ACC112 (cell line): ENCODE data around the gene CCL4.
A peak's percentile ranks its signal among the peaks of the same experiment; 100 is the strongest.

Experiments
- H2AFZ ChIP-seq: fragments of 200-600 bp; sonication (generic); one replicate; pipeline ENCODE4 v1.6.0; 2017; ENCODE audit warnings: antibody characterized with exemption, low read length; ENCODE audit not compliant: unreplicated experiment
- H3K27ac ChIP-seq: fragments of 200-600 bp; sonication (generic); 2 replicates; pipeline ENCODE4 v1.5.1; 2014; ENCODE audit warnings: low read depth, mild to moderate bottlenecking, antibody characterized with exemption, low read length, moderate library complexity
- H3K27me3 ChIP-seq: fragments of 200-600 bp; sonication (generic); 2 replicates; pipeline ENCODE4 v1.6.1; 2014; ENCODE audit warnings: mild to moderate bottlenecking, antibody characterized with exemption, low read length, moderate library complexity, mixed read lengths; ENCODE audit not compliant: insufficient read depth
- H3K36me3 ChIP-seq: fragments of 200-600 bp; sonication (generic); 2 replicates; pipeline ENCODE4 v1.6.1; 2016; ENCODE audit warnings: mild to moderate bottlenecking, antibody characterized with exemption, low read length, moderate library complexity, mixed read lengths; ENCODE audit not compliant: insufficient read depth
- H3K4me1 ChIP-seq: fragments of 200-600 bp; sonication (generic); one replicate; pipeline ENCODE4 v1.6.1; 2016; ENCODE audit warnings: low read length, mixed read lengths; ENCODE audit not compliant: insufficient read depth, unreplicated experiment, control insufficient read depth
- H3K4me3 ChIP-seq: fragments of 200-600 bp; sonication (generic); 2 replicates; pipeline ENCODE4 v1.5.1; 2014; ENCODE audit warnings: mild to moderate bottlenecking, low read depth, low read length
- H3K79me2 ChIP-seq: fragments of 200-600 bp; sonication (generic); one replicate; pipeline ENCODE4 v1.6.0; 2016; ENCODE audit warnings: low read length; ENCODE audit not compliant: control insufficient read depth, unreplicated experiment, insufficient read depth

Gene CCL4

GRCh38 chr17:36144014-36144413, 40.4 kb downstream of the CCL4 start:
- no peaks in the 10 kb centered on the region for H3K36me3 ChIP-seq
- no peak overlapping the region for H3K27ac ChIP-seq
- no peaks in the 10 kb centered on the region for H3K79me2 ChIP-seq
- H3K4me1 ChIP-seq, result peaks cover under 1% of the 10 kb centered on the region
- peaks cover 29% of the 10 kb centered on the region for H3K27me3 ChIP-seq
- no peak overlapping the region for H2AFZ ChIP-seq
- no peak overlapping the region for H3K4me3 ChIP-seq

- Histone ChIP-seq H3K27me3 (peaks cover 29% of the 10 kb centered on the region), H3K4me3 (no peak overlapping the region), H3K79me2 (no peaks in the 10 kb centered on the region), H3K4me1 (peaks cover 7% of the 10 kb centered on the region), H2AFZ (no peak overlapping the region), H3K27ac (no peak overlapping the region), H3K36me3 (no peaks in the 10 kb centered on the region)
Measured at GRCh38 chr17:36144981-36145729, 41.5 kb downstream of the CCL4 start.

- Histone ChIP-seq H3K79me2 (no peaks in the 10 kb centered on the region), H3K4me3 (no peak overlapping the region), H3K27ac (no peak overlapping the region), H3K27me3 (peaks cover 15% of the 10 kb centered on the region), H3K4me1 (peaks cover 7% of the 10 kb centered on the region), H3K36me3 (no peaks in the 10 kb centered on the region), H2AFZ (no peak overlapping the region)
Measured at GRCh38 chr17:36147601-36148000, 44.0 kb downstream of the CCL4 start.

GRCh38 chr17:36148559-36149295, 45.1 kb downstream of the CCL4 start:
- Histone ChIP-seq H3K36me3 (no peaks in the 10 kb centered on the region), H3K4me1 (peaks cover 7% of the 10 kb centered on the region), H2AFZ (peak overlapping the region; percentile 56), H3K4me3 (peak overlapping the region; percentile 64), H3K27me3 (peaks cover 17% of the 10 kb centered on the region), H3K79me2 (no peaks in the 10 kb centered on the region), H3K27ac (no peak overlapping the region)

- Histone ChIP-seq H3K4me1 (peaks cover 7% of the 10 kb centered on the region), H3K36me3 (no peaks in the 10 kb centered on the region), H2AFZ (peak overlapping the region; percentile 56), H3K27ac (no peak overlapping the region), H3K4me3 (peak overlapping the region; percentile 64), H3K27me3 (peaks cover 23% of the 10 kb centered on the region), H3K79me2 (no peaks in the 10 kb centered on the region)
Measured at GRCh38 chr17:36149296-36149820, 45.7 kb downstream of the CCL4 start.

- Histone ChIP-seq H3K4me3 (no peak overlapping the region), H3K27me3 (peaks cover 20% of the 10 kb centered on the region; the same call in 1 of the 2 replicates), H3K36me3 (no peaks in the 10 kb centered on the region), H3K4me1 (peaks cover 7% of the 10 kb centered on the region), H3K79me2 (no peaks in the 10 kb centered on the region), H2AFZ (no peak overlapping the region), H3K27ac (no peak overlapping the region)
Measured at GRCh38 chr17:36151891-36152638, 48.4 kb downstream of the CCL4 start.

GRCh38 chr17:36152639-36153120, 49.1 kb downstream of the CCL4 start:
- Histone ChIP-seq H3K4me3 (no peak overlapping the region), H3K36me3 (no peaks in the 10 kb centered on the region), H3K4me1 (peaks cover 7% of the 10 kb centered on the region), H3K27me3 (peaks cover 20% of the 10 kb centered on the region; the same call in 1 of the 2 replicates), H2AFZ (no peak overlapping the region), H3K27ac (no peak overlapping the region), H3K79me2 (no peaks in the 10 kb centered on the region)

- Histone ChIP-seq H2AFZ (no peak overlapping the region), H3K79me2 (no peaks in the 10 kb centered on the region), H3K27me3 (peaks cover 20% of the 10 kb centered on the region; the same call in 1 of the 2 replicates), H3K27ac (no peak overlapping the region), H3K36me3 (no peaks in the 10 kb centered on the region), H3K4me1 (peaks cover 6% of the 10 kb centered on the region), H3K4me3 (no peak overlapping the region)
Measured at GRCh38 chr17:36153895-36154610, 50.4 kb downstream of the CCL4 start.
